Measurements from ENCODE around the gene MRPL51. TPM values are rescaled to one million over a fixed set of nuclear protein-coding genes. Genes with fewer than 3 reads are reported as not detected.
A peak's percentile ranks its signal among the peaks of the same experiment; 100 is the strongest.

Gene MRPL51
- total RNA-seq, 1 experiment from 2014 or later = 208 TPM

DNA sequence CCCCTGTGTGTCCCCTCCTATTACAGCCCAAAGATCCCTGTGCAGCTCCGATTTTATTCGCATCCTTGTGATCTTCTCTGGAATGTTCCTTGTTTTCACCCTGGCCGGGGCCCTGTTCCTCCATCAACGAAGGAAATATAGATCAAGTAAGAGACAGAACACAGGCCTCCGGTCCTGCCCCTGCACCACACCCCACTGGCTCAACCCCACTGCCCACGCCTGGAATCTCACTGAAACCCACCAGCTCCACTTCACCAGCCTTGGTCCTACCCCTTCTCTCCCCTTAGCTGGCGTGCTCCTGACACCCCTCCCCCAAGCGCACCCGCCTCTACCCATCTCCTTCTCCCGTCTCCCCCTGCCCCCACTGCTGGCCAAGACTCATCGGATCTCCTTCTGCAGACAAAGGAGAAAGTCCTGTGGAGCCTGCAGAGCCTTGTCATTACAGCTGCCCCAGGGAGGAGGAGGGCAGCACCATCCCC, 42.2 kb downstream of the MRPL51 start:
- DNase-seq = no peak
- H3K36me3 ChIP-seq = no peaks in the 10 kb centered on the region
- no peaks in the 10 kb centered on the region for H3K27me3 ChIP-seq
- H3K4me1 ChIP-seq = peaks cover 7% of the 10 kb centered on the region; the same call in 1 of the 2 replicates
- H3K4me3 ChIP-seq = peak overlapping the region; percentile 68
- H3K27ac ChIP-seq = peak overlapping the region; percentile 85
- H3K9me3 ChIP-seq (replicated peaks) = no peaks in the 10 kb centered on the region

DNA sequence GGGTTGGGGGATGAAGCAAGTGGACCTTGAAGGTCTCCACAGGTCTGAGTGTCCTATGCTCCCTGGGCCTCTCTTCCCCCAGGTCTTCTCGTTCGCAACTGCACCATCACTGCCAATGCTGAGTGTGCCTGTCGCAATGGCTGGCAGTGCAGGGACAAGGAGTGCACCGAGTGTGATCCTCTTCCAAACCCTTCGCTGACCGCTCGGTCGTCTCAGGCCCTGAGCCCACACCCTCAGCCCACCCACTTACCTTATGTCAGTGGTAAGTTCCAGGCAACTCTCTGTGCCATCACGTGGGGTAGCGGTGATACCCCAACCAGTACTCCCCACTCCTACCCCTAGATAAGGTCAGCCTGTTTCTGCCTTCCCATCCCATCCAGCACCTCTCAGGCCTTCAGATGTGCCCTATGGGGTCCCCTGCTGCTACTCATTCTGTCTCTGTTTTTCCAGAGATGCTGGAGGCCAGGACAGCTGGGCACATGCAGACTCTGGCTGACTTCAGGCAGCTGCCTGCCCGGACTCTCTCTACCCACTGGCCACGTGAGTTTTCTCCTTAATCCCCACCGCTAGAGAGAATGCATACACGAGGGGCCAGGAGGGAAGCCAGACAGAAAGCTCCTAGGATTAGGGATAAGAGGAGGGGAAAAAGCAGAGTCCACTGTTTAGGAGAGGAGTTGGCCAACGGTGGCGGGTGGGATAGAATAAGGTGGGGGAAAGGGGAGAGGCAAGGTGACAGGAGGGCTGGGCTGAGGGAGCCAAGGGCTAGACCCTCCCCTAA, 42.8 kb downstream of the MRPL51 start:
- Histone ChIP-seq H3K27me3 (no peaks in the 10 kb centered on the region), H3K9me3 (replicated peaks) (no peaks in the 10 kb centered on the region), H3K4me3 (peak overlapping the region; percentile 68), H3K4me1 (peaks cover 7% of the 10 kb centered on the region; the same call in 1 of the 2 replicates), H3K36me3 (no peaks in the 10 kb centered on the region), H3K27ac (peak overlapping the region; percentile 85)
- peak; percentile 68 to 79 for DNase-seq

DNA sequence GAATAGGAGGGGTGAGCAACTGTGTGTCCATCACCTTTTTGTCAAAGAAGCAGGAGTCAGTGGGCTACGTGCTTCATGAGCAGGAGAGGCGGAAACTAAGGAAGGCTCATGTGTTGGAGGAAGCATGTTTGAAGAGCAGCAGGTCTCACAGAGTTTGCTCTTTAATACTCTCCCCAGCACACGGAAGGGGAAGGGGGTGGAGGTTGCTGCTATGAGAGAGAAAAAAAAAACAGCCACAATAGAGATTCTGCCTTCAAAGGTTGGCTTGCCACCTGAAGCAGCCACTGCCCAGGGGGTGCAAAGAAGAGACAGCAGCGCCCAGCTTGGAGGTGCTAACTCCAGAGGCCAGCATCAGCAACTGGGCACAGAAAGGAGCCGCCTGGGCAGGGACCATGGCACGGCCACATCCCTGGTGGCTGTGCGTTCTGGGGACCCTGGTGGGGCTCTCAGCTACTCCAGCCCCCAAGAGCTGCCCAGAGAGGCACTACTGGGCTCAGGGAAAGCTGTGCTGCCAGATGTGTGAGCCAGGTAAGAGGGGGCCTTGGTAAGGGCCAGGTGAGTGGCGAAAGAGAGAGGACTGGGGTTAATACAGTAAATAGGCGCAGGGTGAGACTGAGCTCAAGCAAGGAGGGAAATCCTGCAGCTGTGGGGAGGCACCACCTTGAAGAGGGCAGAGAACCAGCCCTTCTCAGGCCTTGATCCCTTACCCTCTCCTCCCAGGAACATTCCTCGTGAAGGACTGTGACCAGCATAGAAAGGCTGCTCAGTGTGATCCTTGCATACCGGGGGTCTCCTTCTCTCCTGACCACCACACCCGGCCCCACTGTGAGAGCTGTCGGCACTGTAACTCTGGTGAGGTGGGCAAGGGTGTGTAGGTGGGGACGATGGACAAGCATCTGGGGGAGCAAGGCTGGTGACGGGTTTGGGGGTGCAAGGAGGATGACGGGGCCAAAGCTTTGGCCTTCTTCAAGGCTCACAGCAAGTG, 48.1 kb downstream of the MRPL51 start, which contains the start of gene CD27:
Gene CD27, plus strand, starts transcription at position 252 of the 985 bp plus-strand sequence. Its CDS starts 141 bp downstream, at position 393.
- Histone ChIP-seq H3K36me3 (no peaks in the 10 kb centered on the region), H3K4me1 (peaks cover 13% of the 10 kb centered on the region), H3K27me3 (no peaks in the 10 kb centered on the region), H3K9me3 (replicated peaks) (no peaks in the 10 kb centered on the region), H3K27ac (no peak within 1 kb of the TSS), H3K4me3 (no peak within 1 kb of the TSS)
- DNase-seq = no peak

DNA sequence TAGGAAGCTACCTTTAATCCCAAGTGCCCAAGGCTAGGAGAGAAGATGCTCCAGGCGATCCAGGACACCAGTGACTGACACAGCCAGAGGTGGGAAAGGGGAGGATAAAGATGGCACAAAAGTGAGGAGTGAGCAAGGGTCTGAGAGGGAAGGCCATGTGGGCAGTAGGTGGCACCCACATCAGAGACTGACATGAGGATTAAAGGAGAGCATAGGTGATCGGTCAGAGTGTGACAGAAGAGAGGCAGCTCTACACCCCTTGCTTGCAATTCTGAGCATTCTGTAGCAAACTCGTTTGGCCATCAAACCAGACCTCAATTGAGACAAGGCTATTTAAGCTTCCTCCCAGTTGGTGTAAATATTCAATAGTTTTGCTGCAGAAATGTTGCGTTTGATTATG, 49.0 kb downstream of the MRPL51 start:
- no peak for DNase-seq
- no peak overlapping the region for H3K27ac ChIP-seq
- no peaks in the 10 kb centered on the region for H3K36me3 ChIP-seq
- no peak overlapping the region for H3K4me3 ChIP-seq
- H3K9me3 ChIP-seq (replicated peaks) = no peaks in the 10 kb centered on the region
- no peaks in the 10 kb centered on the region for H3K27me3 ChIP-seq
- peaks cover 19% of the 10 kb centered on the region for H3K4me1 ChIP-seq

DNA sequence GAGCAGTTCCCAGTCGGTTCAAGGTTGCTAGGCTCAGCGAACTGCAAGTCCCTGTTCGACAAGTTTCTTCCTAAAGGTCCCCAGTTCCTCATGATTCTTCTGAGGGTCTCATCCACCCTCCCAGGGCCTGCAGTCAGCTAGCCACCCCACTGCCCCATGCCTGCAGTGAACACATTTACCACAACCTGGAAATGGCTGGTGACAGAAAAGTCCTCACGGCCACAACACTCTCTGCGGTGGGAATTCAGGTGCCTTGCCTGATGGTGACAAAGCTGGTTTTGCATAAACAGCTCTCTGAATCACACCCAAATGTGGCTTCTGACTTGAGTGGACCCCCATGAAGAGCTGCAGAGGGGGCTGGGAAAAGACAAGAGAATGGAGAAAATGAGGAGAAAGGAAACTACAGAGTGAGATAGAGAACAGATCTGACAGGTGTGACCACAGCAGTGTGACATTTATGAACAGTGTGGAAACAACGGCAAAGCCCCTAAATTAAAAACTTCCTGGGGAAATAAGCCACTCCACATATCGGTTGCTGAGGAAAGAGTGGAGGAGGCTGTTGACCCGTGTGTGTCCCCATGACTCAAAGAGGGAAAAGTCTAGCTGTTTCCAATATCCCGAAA, 49.6 kb downstream of the MRPL51 start:
- peak overlapping the region; percentile 6; the same call in 1 of the 2 replicates for H3K27ac ChIP-seq
- peaks cover 25% of the 10 kb centered on the region for H3K4me1 ChIP-seq
- no peaks in the 10 kb centered on the region for H3K27me3 ChIP-seq
- no peak overlapping the region for H3K4me3 ChIP-seq
- no peaks in the 10 kb centered on the region for H3K9me3 ChIP-seq (replicated peaks)
- DNase-seq = peak in 1 of 2 experiments; percentile 46
- H3K36me3 ChIP-seq = no peaks in the 10 kb centered on the region

DNA sequence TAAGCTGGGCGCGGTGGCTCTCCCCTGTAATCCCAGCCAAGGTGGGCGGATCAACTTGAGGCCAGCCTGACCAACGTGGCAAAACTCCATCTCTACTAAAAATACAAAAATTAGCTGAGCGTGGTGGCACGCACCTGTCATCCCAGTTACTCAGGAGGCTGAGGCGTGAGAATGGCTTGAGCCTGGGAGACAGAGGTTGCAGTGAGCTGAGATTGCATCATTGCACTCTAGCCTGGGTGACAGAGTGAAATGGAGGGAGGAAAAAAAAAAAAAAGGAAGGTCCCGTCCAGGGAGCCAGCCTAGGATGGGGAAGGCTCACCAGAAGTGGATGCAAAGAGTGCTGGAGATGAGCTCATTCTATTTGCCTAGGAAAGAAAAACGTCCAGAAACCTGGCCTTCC, 50.2 kb downstream of the MRPL51 start:
- H3K9me3 ChIP-seq (replicated peaks) = no peaks in the 10 kb centered on the region
- no peaks in the 10 kb centered on the region for H3K27me3 ChIP-seq
- H3K4me3 ChIP-seq = no peak overlapping the region
- H3K27ac ChIP-seq = no peak overlapping the region
- H3K4me1 ChIP-seq = peaks cover 28% of the 10 kb centered on the region
- no peaks in the 10 kb centered on the region for H3K36me3 ChIP-seq
- DNase-seq = no peak

Other genes with a start within 250 kb of the MRPL51 start
- gene PLEKHG6, start 182.6 kb downstream of the MRPL51 start, total RNA-seq (2014; rRNA removed; shearing (Covaris generic)) = 0.06 TPM in 1 of 2 replicates, not detected in the other
- 34.3 and 40.2 TPM in 2 replicates for gene TNFRSF1A, start 151.2 kb downstream of the MRPL51 start, total RNA-seq (2014; rRNA removed; shearing (Covaris generic))
- not detected in 2 replicates for gene SCNN1A, start 117.7 kb downstream of the MRPL51 start, total RNA-seq (2014; rRNA removed; shearing (Covaris generic))
- gene LTBR, start 109.1 kb downstream of the MRPL51 start, total RNA-seq (2014; rRNA removed; shearing (Covaris generic)) = 14.7 and 16.5 TPM in 2 replicates
- gene CD27, start 48.3 kb downstream of the MRPL51 start, total RNA-seq (2014; rRNA removed; shearing (Covaris generic)) = 0.12 and 0.15 TPM in 2 replicates
- gene TAPBPL, start 41.2 kb downstream of the MRPL51 start, total RNA-seq (2014; rRNA removed; shearing (Covaris generic)) = 2.2 and 4.9 TPM in 2 replicates
- gene VAMP1, start 22.6 kb downstream of the MRPL51 start, total RNA-seq (2014; rRNA removed; shearing (Covaris generic)) = 7.3 and 8.0 TPM in 2 replicates
- 215 and 218 TPM in 2 replicates for gene NCAPD2, start 840 bp upstream of the MRPL51 start, total RNA-seq (2014; rRNA removed; shearing (Covaris generic))
- 4,776 and 4,843 TPM in 2 replicates for gene GAPDH, start 41.3 kb upstream of the MRPL51 start, total RNA-seq (2014; rRNA removed; shearing (Covaris generic))
- 10.3 and 13.8 TPM in 2 replicates for gene IFFO1, start 62.8 kb upstream of the MRPL51 start, total RNA-seq (2014; rRNA removed; shearing (Covaris generic))
- 63.8 and 67.7 TPM in 2 replicates for gene NOP2, start 75.0 kb upstream of the MRPL51 start, total RNA-seq (2014; rRNA removed; shearing (Covaris generic))
- gene CHD4, start 114.1 kb upstream of the MRPL51 start, total RNA-seq (2014; rRNA removed; shearing (Covaris generic)) = 300 and 311 TPM in 2 replicates
- not detected in 2 replicates for gene LPAR5, start 142.7 kb upstream of the MRPL51 start, total RNA-seq (2014; rRNA removed; shearing (Covaris generic))
- 0.28 TPM in 1 of 2 replicates, not detected in the other for gene ACRBP, start 154.2 kb upstream of the MRPL51 start, total RNA-seq (2014; rRNA removed; shearing (Covaris generic))
- 25.1 and 28.7 TPM in 2 replicates for gene ING4, start 169.9 kb upstream of the MRPL51 start, total RNA-seq (2014; rRNA removed; shearing (Covaris generic))
- gene ZNF384, start 196.1 kb upstream of the MRPL51 start, total RNA-seq (2014; rRNA removed; shearing (Covaris generic)) = 40.5 and 46.5 TPM in 2 replicates
- 0.15 and 0.28 TPM in 2 replicates for gene PIANP, start 207.6 kb upstream of the MRPL51 start, total RNA-seq (2014; rRNA removed; shearing (Covaris generic))
- 34.1 and 35.9 TPM in 2 replicates for gene COPS7A, start 230.8 kb upstream of the MRPL51 start, total RNA-seq (2014; rRNA removed; shearing (Covaris generic))

All from SJCRH30 (cell line).